K562 (cell line): ENCODE measurements around the gene PRM3. TPM values are rescaled to one million over a fixed set of nuclear protein-coding genes. Genes with fewer than 3 reads are reported as not detected.

Source experiments
- BRD4 ChIP-seq: fragments of 200-600 bp; sonication (generic); IDR thresholded peaks from 2 replicates; pipeline ENCODE4 v1.6.1; 2017; ENCODE audit warnings: inconsistent platforms
- CHCHD3 ChIP-seq: fragments of 250-450 bp; sonication (Bioruptor Pico); IDR thresholded peaks from 2 replicates; pipeline ENCODE4 v2.1.2; 2022; ENCODE audit warnings: mild to moderate bottlenecking
- FIP1L1 ChIP-seq: fragments of 200-400 bp; formaldehyde crosslinking; IDR thresholded peaks from 2 replicates; pipeline ENCODE4 v1.6.1; 2018; ENCODE audit warnings: mild to moderate bottlenecking, low read depth, low read length; ENCODE audit not compliant: poor library complexity, severe bottlenecking
- KAT8 ChIP-seq: fragments of 450-650 bp; IDR thresholded peaks from 2 replicates; pipeline ENCODE4 v1.6.1; 2016; ENCODE audit warnings: low read depth, mild to moderate bottlenecking
- MIER1 ChIP-seq: fragments of 450-650 bp; IDR thresholded peaks from 2 replicates; pipeline ENCODE4 v1.6.1; 2016; ENCODE audit warnings: antibody characterized with exemption, mild to moderate bottlenecking, low read depth
- NFYB ChIP-seq: IDR thresholded peaks from 2 replicates; pipeline ENCODE4 v1.6.1; 2011; ENCODE audit warnings: mild to moderate bottlenecking, moderate library complexity; ENCODE audit not compliant: insufficient read length; ENCODE audit errors: extremely low read depth
- POU5F1 ChIP-seq: fragments of 150-350 bp; IDR thresholded peaks from 2 replicates; pipeline ENCODE4 v1.6.1; 2014; ENCODE audit warnings: borderline replicate concordance, low read length, low read depth, mild to moderate bottlenecking; ENCODE audit not compliant: partially characterized antibody
- SMARCC2 ChIP-seq: fragments of 450-650 bp; IDR thresholded peaks from 2 replicates; pipeline ENCODE4 v1.6.1; 2017; ENCODE audit warnings: antibody characterized with exemption, moderate library complexity, mild to moderate bottlenecking, low read depth
- polyA plus RNA-seq, 8 experiments: library from polyadenylated mRNA; depleted of rRNA in 4 of 8; stranded (reverse) in 5 of 8; unstranded in 3 of 8; fragments of >200 nt; fragmentation: Nextera tagmentation in 2 of 8; fragmentation: Illumina TruSeq in 1 of 8; extraction: Ambion mirVana in 2 of 8; extraction: Trizol in 1 of 8; gene quantifications; 2 replicates each; pipeline versions ENCODE4 v1.2.1 to v1.2.3, GENCODE V29; 2011 to 2014; ENCODE audit warnings: inconsistent platforms in 1 of 8, missing spikeins in 1 of 8
- total RNA-seq, 7 experiments: library from RNA; depleted of rRNA in 6 of 7; stranded (reverse); fragments of >200 nt in 6 of 7; fragmentation: Illumina TruSeq in 2 of 7; extraction: Trizol in 2 of 7; gene quantifications; 2 replicates each; pipeline versions ENCODE4 v1.2.1 to v1.2.3, GENCODE V29; 2011 to 2021; ENCODE audit warnings: low replicate concordance in 1 of 7
- TF ChIP-seq, protein P1 (sequence below), 2 experiments: fragments of 450-650 bp in 1 of 2; sonication (generic) in 1 of 2; formaldehyde crosslinking in 1 of 2; IDR thresholded peaks; 2 replicates each; pipeline versions ENCODE4 v1.7.1 to v1.9.0; 2016 to 2022; ENCODE audit warnings: inconsistent platforms in 1 of 2, mild to moderate bottlenecking in 1 of 2, missing genetic modification reagents in 1 of 2
- TF ChIP-seq, protein P2 (sequence below): IDR thresholded peaks from 2 replicates; pipeline ENCODE4 v1.6.1; 2016; ENCODE audit warnings: missing genetic modification characterization, missing compliant biosample characterization
- TF ChIP-seq, protein P3 (sequence below): fragments of 250-450 bp; sonication (Bioruptor Pico); IDR thresholded peaks from 2 replicates; pipeline ENCODE4 v1.5.0; 2020; ENCODE audit warnings: mild to moderate bottlenecking, borderline replicate concordance

The PRM3 gene
- total and polyA plus RNA-seq, 9 of the 15 experiments (the other 6 are each of a cell fraction or from before 2014, with no cell fraction given), result not detected

DNA sequence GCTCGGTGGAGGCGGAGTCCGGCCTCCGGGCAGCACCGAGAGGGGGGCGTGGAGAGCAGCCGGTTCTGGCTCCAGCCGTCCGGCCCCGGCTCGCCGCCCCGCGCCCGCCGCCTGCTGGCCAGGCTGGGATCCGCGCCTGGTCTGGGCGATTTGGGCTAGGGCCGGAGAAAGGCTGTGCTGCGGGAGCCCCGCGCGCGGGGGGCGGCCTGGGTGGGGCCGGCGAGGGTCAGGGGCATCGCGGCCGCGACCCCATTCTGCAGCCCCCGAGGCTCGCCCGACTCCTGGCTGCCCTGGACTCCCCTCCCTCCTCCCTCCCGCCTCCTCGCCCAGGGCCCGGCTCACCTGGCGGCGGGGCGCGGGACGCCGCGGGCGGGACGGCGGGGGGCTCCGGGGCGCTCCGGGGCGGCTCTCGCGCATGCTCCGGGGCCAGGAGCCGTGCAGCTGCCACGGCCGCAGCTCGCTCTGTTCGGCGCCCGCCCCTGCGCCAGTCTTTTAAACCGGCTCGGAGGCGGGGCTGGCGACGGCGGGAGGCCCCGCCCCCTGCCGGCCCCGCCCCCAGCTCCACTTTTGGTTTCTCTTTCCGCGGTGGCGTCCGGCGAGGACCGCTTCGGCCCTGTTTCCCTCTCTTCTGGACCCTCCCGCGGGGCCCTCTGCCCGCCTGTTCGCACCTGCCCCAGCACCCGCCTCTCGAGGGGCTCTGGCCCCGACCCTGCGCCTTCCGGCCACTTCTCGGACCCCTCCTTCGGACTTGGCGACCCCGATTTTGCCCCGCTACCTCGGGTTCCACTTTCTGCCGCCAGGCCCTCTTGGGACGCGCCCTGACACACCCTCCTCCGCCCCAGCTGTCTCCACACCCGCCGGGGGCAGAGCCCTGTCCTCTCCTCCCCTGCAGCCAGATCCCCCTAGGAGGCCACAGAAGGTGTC is 17.4 kb downstream of the PRM3 start, which contains the start of gene SOCS1 (continued):
- TF ChIP-seq, protein P1, sequence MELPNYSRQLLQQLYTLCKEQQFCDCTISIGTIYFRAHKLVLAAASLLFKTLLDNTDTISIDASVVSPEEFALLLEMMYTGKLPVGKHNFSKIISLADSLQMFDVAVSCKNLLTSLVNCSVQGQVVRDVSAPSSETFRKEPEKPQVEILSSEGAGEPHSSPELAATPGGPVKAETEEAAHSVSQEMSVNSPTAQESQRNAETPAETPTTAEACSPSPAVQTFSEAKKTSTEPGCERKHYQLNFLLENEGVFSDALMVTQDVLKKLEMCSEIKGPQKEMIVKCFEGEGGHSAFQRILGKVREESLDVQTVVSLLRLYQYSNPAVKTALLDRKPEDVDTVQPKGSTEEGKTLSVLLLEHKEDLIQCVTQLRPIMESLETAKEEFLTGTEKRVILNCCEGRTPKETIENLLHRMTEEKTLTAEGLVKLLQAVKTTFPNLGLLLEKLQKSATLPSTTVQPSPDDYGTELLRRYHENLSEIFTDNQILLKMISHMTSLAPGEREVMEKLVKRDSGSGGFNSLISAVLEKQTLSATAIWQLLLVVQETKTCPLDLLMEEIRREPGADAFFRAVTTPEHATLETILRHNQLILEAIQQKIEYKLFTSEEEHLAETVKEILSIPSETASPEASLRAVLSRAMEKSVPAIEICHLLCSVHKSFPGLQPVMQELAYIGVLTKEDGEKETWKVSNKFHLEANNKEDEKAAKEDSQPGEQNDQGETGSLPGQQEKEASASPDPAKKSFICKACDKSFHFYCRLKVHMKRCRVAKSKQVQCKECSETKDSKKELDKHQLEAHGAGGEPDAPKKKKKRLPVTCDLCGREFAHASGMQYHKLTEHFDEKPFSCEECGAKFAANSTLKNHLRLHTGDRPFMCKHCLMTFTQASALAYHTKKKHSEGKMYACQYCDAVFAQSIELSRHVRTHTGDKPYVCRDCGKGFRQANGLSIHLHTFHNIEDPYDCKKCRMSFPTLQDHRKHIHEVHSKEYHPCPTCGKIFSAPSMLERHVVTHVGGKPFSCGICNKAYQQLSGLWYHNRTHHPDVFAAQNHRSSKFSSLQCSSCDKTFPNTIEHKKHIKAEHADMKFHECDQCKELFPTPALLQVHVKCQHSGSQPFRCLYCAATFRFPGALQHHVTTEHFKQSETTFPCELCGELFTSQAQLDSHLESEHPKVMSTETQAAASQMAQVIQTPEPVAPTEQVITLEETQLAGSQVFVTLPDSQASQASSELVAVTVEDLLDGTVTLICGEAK (IDR thresholded peaks at IDR 0.05), result peak; percentile 55; the same call in 1 of the 2 replicates
- TF ChIP-seq, protein P1 (CRISPR knock-in tag; IDR thresholded peaks at IDR 0.05), result no peak
- TF ChIP-seq NFYB, result no peak
- TF ChIP-seq SMARCC2, result no peak
- no peak for TF ChIP-seq CHCHD3 (CRISPR knock-in tag)
- no peak for TF ChIP-seq MIER1
- TF ChIP-seq KAT8, result no peak
- TF ChIP-seq FIP1L1, result peak; percentile 71
- TF ChIP-seq POU5F1, result no peak
- no peak for TF ChIP-seq BRD4
- TF ChIP-seq, protein P2, sequence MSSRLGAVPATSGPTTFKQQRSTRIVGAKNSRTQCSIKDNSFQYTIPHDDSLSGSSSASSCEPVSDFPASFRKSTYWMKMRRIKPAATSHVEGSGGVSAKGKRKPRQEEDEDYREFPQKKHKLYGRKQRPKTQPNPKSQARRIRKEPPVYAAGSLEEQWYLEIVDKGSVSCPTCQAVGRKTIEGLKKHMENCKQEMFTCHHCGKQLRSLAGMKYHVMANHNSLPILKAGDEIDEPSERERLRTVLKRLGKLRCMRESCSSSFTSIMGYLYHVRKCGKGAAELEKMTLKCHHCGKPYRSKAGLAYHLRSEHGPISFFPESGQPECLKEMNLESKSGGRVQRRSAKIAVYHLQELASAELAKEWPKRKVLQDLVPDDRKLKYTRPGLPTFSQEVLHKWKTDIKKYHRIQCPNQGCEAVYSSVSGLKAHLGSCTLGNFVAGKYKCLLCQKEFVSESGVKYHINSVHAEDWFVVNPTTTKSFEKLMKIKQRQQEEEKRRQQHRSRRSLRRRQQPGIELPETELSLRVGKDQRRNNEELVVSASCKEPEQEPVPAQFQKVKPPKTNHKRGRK (tag), result no peak
- TF ChIP-seq, protein P3, sequence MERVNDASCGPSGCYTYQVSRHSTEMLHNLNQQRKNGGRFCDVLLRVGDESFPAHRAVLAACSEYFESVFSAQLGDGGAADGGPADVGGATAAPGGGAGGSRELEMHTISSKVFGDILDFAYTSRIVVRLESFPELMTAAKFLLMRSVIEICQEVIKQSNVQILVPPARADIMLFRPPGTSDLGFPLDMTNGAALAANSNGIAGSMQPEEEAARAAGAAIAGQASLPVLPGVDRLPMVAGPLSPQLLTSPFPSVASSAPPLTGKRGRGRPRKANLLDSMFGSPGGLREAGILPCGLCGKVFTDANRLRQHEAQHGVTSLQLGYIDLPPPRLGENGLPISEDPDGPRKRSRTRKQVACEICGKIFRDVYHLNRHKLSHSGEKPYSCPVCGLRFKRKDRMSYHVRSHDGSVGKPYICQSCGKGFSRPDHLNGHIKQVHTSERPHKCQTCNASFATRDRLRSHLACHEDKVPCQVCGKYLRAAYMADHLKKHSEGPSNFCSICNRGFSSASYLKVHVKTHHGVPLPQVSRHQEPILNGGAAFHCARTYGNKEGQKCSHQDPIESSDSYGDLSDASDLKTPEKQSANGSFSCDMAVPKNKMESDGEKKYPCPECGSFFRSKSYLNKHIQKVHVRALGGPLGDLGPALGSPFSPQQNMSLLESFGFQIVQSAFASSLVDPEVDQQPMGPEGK, result no peak
